HCT116 (cell line): Measurements from ENCODE around the gene ARHGAP27. TPM values are rescaled to one million over a fixed set of nuclear protein-coding genes. Genes with fewer than 3 reads are reported as not detected.
"Not testable (repeated sequence)": the region's sequence is repeated elsewhere in the genome, so short reads cannot be mapped to it uniquely, and the experiment has no call there.

Source experiments
- ATAC-seq: fragments of 200-7000 bp; cut with Tn5 transposase; 2 replicates; pipeline ENCODE4 v1.9.1; 2020; ENCODE audit warnings: mild to moderate bottlenecking, moderate library complexity
- BruUV-seq: library from RNA; stranded (reverse); fragments of 400-500 nt; replicated peaks from 2 replicates; lab custom pipeline; 2021; lab: Mats Ljungman, UMichigan
- CTCF ChIA-PET: fragments of 300-600 bp; sonication (Branson Sonifier 250); formaldehyde crosslinking; loops from one replicate; lab custom pipeline; 2021; ENCODE audit warnings: antibody characterized with exemption; lab: Charles Lee
- POLR2A ChIA-PET: fragments of 300-600, 350-600 bp; sonication (Branson Sonifier 250); formaldehyde crosslinking; loops from one replicate; lab custom pipeline; 2021; ENCODE audit warnings: antibody characterized with exemption; lab: Charles Lee
- RAD21 ChIA-PET, 2 experiments: fragments of 300-600 bp; sonication (Branson Sonifier 250); formaldehyde crosslinking; loops; one replicate each; lab custom pipeline; 2023; ENCODE audit warnings: low total read pairs in 2 of 2; ENCODE audit not compliant: uncharacterized antibody in 2 of 2, unreplicated experiment in 2 of 2, low non-redundant PET in 1 of 2; lab: Charles Lee
- DNase-seq: peaks from one replicate; pipeline ENCODE4 v3.0.0-alpha.2; 2010; ENCODE audit warnings: low read depth, low spot score
- H2AFZ ChIP-seq: fragments of 200-600 bp; shearing (Covaris generic), sonication (generic); 2 replicates; pipeline ENCODE4 v1.6.1; 2017; ENCODE audit warnings: low read depth, mixed run types, mixed read lengths, antibody characterized with exemption, low read length; ENCODE audit not compliant: poor library complexity, severe bottlenecking
- H3K27ac ChIP-seq: 2 replicates; pipeline ENCODE4 v1.5.1; 2012; ENCODE audit warnings: low read depth, low read length
- H3K27me3 ChIP-seq: fragments of 200-600 bp; sonication (generic); 2 replicates; pipeline ENCODE4 v1.6.1; 2016; ENCODE audit warnings: mixed run types, low read length, mixed read lengths; ENCODE audit not compliant: insufficient read depth
- H3K36me3 ChIP-seq, 2 experiments: fragments of 200-500 bp in 1 of 2; fragments of 200-600 bp in 1 of 2; sonication (Bioruptor generic) in 1 of 2; sonication (generic) in 1 of 2; 2 replicates each; pipeline versions ENCODE4 v1.5.1 to v1.6.1; 2014 to 2016; ENCODE audit warnings: low read length in 2 of 2, inconsistent platforms in 1 of 2, mixed read lengths in 1 of 2, mixed run types in 1 of 2; ENCODE audit not compliant: insufficient read depth in 2 of 2, control insufficient read depth in 1 of 2
- H3K4me1 ChIP-seq, 2 experiments: fragments of 200-600 bp in 1 of 2; sonication (generic) in 1 of 2; 2 replicates each; pipeline versions ENCODE4 v1.5.1 to v1.6.1; 2012 to 2017; ENCODE audit warnings: low read length in 2 of 2, inconsistent platforms in 1 of 2, mild to moderate bottlenecking in 1 of 2, mixed read lengths in 1 of 2, mixed run types in 1 of 2, moderate library complexity in 1 of 2; ENCODE audit not compliant: insufficient read depth in 2 of 2, control insufficient read depth in 1 of 2
- H3K4me2 ChIP-seq: fragments of 200-600 bp; sonication (generic); 2 replicates; pipeline ENCODE4 v1.6.1; 2017; ENCODE audit warnings: mixed run types, low read length, mixed read lengths
- H3K4me3 ChIP-seq, 2 experiments: fragments of 200-600 bp in 1 of 2; sonication (generic) in 1 of 2; replicated peaks in 1 of 2; 2 replicates each; pipeline ENCODE4 v1.5.1; 2011 to 2016; ENCODE audit warnings: low read length in 2 of 2, control low read depth in 1 of 2, low read depth in 1 of 2, mild to moderate bottlenecking in 1 of 2, mixed read lengths in 1 of 2, mixed run types in 1 of 2
- H3K79me2 ChIP-seq: fragments of 200-600 bp; sonication (generic); 2 replicates; pipeline ENCODE4 v1.6.1; 2017; ENCODE audit warnings: mild to moderate bottlenecking, mixed run types, low read length, moderate library complexity, mixed read lengths; ENCODE audit not compliant: insufficient read depth
- H3K9ac ChIP-seq: fragments of 200-600 bp; sonication (generic); 2 replicates; pipeline ENCODE4 v1.6.1; 2016; ENCODE audit warnings: low read length, mixed read lengths
- H3K9me2 ChIP-seq: fragments of 200-600 bp; sonication (generic), shearing (Covaris generic); 2 replicates; pipeline ENCODE4 v1.6.1; 2017; ENCODE audit warnings: mixed run types, mild to moderate bottlenecking, moderate library complexity; ENCODE audit not compliant: insufficient read depth
- H3K9me3 ChIP-seq, 2 experiments: fragments of 200-500 bp in 1 of 2; fragments of 200-600 bp in 1 of 2; sonication (Bioruptor generic) in 1 of 2; sonication (generic) in 1 of 2; 2 replicates each; pipeline ENCODE4 v1.6.1; 2014 to 2017; ENCODE audit warnings: low read length in 2 of 2, mixed read lengths in 2 of 2, inconsistent platforms in 1 of 2, low read depth in 1 of 2, mild to moderate bottlenecking in 1 of 2, mixed run types in 1 of 2, moderate library complexity in 1 of 2; ENCODE audit not compliant: control insufficient read depth in 1 of 2, insufficient read depth in 1 of 2
- H4K20me1 ChIP-seq: fragments of 200-600 bp; sonication (generic), shearing (Covaris generic); 2 replicates; pipeline ENCODE4 v1.6.1; 2017; ENCODE audit warnings: mixed run types, mild to moderate bottlenecking, moderate library complexity; ENCODE audit not compliant: insufficient read depth
- intact Hi-C: fragments of 100-400 bp; cut with micrococcal nuclease; formaldehyde crosslinking; loops from 2 replicates; pipeline ENCODE4 v1.10.0; 2022
- total RNA-seq: library from RNA; stranded (reverse); gene quantifications from one replicate; pipeline ENCODE4 v1.2.1, GENCODE V29; 2021; ENCODE audit not compliant: unreplicated experiment

The ARHGAP27 gene
- total RNA-seq, 1 experiment from 2014 or later = 46.7 TPM

DNA sequence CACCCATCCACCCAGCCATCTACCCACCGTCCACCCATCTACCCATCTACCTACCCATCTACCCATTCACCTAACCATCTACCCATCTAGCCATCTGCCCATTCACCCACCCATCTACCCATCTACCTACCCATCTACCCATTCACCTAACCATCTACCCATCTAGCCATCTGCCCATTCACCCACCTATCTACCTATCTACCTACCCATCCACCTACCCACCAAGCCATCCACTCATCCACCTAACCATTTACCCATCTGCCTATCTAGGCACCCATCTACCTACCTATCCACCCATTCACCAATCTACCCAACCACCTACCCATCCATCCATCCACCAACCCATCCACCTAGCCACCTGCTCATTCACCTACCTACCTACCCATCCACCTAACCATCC is 16.6 kb upstream of the ARHGAP27 start:
- POLR2A ChIA-PET, H3K36me3 ChIP-seq, RAD21 ChIA-PET, H3K27me3 ChIP-seq, H3K27ac ChIP-seq, BruUV-seq, ATAC-seq, H3K4me2 ChIP-seq, CTCF ChIA-PET, intact Hi-C loops, H3K4me1 ChIP-seq, DNase-seq, H2AFZ ChIP-seq, H3K79me2 ChIP-seq, H4K20me1 ChIP-seq, H3K9me3 ChIP-seq, H3K9me2 ChIP-seq, H3K4me3 ChIP-seq, H3K9ac ChIP-seq: not testable (repeated sequence)

DNA sequence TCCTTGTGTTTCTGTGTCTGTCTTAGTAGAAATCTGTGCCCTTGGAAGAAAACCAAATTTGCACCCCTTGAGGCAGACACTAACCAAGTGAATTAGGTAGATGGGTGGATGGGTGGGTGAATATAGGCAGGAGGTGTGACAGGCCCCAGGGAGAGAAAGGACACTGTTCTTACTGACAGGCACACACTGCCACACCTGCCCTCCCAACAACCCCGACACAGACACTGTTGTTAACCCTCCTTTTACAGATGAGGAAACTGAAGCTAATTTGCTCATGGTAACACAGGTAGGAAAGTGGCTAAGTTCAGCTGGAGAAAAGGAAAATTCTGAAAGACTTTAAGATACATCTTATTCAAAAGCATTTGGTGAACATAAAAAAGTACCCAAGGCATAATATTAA is 15.8 kb upstream of the ARHGAP27 start:
- RAD21 ChIA-PET = not testable (repeated sequence)

DNA sequence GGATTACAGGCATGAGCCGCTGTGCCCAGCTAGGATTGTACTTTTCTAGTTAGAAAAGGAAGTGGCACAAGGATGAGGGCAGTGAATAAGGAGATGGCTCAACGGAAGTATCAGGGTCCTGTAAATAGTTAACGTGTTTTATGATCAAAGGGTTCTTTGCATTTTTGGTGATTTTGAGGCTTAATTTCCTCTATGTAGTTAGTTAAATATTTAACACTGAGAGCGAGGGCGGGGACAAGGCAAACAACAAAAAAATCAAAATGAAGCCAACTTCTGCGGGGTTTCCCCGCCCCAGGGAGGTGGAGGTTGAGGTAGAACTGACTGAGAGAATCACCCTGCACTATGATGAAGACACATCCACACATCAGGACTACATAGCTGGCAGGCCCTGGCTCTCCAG is 15.4 kb upstream of the ARHGAP27 start:
- H3K27me3 ChIP-seq, CTCF ChIA-PET, H3K4me3 ChIP-seq, H3K27ac ChIP-seq, intact Hi-C loops, H3K9me3 ChIP-seq, H3K79me2 ChIP-seq, DNase-seq, ATAC-seq, H3K9me2 ChIP-seq, H3K4me2 ChIP-seq, RAD21 ChIA-PET, H2AFZ ChIP-seq, H3K4me1 ChIP-seq, H3K9ac ChIP-seq, H4K20me1 ChIP-seq, BruUV-seq, H3K36me3 ChIP-seq, POLR2A ChIA-PET: not testable (repeated sequence)

More for the DNA sequence above, 15.8 kb upstream of the ARHGAP27 start:
- H3K4me2 ChIP-seq, H4K20me1 ChIP-seq, ATAC-seq, H3K79me2 ChIP-seq, H3K4me3 ChIP-seq, H3K9me3 ChIP-seq, H3K27me3 ChIP-seq, CTCF ChIA-PET, H3K4me1 ChIP-seq, POLR2A ChIA-PET, H2AFZ ChIP-seq, H3K9me2 ChIP-seq, DNase-seq, intact Hi-C loops, BruUV-seq, H3K36me3 ChIP-seq, H3K27ac ChIP-seq, H3K9ac ChIP-seq: not testable (repeated sequence)

DNA sequence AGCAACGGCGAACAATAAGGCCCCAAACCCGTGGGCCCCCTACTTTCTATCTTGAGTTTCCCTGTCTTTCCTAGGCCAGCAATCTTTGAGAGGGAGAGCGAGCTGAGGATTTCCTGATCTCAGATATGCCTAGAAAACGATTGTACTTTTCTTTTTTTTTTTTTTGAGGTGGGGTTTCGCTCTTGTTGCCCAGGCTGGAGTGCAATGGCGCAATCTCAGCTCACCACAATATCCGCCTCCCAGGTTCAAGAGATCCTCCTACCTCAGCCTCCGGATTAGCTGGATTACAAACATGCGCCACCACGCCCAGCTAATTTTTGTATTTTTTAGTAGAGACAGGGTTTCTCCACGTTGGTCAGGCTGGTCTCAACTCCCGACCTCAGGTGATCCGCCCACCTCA is 15.0 kb upstream of the ARHGAP27 start:
- BruUV-seq, H4K20me1 ChIP-seq, H3K79me2 ChIP-seq, H3K36me3 ChIP-seq, H3K27me3 ChIP-seq, H3K9me2 ChIP-seq, intact Hi-C loops, CTCF ChIA-PET, H3K4me3 ChIP-seq, POLR2A ChIA-PET, H3K27ac ChIP-seq, H3K9me3 ChIP-seq, H3K9ac ChIP-seq, DNase-seq, H3K4me1 ChIP-seq, RAD21 ChIA-PET, H3K4me2 ChIP-seq, H2AFZ ChIP-seq, ATAC-seq: not testable (repeated sequence)
